ENCODE measurements around the gene TWSG1. TPM values are rescaled to one million over a fixed set of nuclear protein-coding genes. Genes with fewer than 3 reads are reported as not detected.

Gene TWSG1
- total and polyA plus RNA-seq, 4 experiments from 2014 or later = 4.1 to 6.0 (median 5.0) TPM

DNA sequence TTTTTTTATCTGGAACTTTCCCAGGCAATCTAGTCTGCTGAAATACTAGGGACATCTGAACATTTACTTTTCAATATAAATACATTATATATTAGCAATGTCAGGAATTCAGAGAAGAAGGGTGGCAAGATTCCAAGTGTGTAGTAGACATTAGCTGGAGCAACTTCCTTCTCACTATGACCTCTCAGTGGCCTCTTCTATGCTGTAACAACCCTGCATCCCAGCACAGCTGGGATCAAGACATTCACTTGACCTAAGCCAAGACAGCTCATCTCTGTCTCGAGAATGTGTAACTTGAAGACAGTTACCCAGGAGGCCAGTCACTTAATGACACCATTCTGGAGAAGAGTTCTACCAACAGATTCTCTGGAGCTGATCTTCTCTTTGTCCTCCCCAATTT is 79.0 kb downstream of the TWSG1 start:
- ChIA-PET POLR2A (ENCODE audit: partially characterized antibody) (no interaction called here), CTCF (ENCODE audit: partially characterized antibody) (no interaction called here)
- H3K27me3 Mint-ChIP-seq = peaks cover 4 to 11% of the 10 kb centered on the region in 2 donors
- H3K4me3 Mint-ChIP-seq = no peak overlapping the region
- Histone ChIP-seq H3K4me3 (ENCODE audit: low read length in 2 of 2) (no peak overlapping the region), H3K9me3 (ENCODE audit: control insufficient read depth in 1 of 2, low read length in 2 of 2) (no peaks in the 10 kb centered on the region), H3K4me1 (ENCODE audit: insufficient read depth, low read length) (no peaks in the 10 kb centered on the region), H3K27ac (ENCODE audit: low read depth, low read length) (no peak overlapping the region), H3K36me3 (ENCODE audit: insufficient read depth, low read length) (no peaks in the 10 kb centered on the region), H3K27me3 (ENCODE audit: insufficient read depth, low read length) (no peaks in the 10 kb centered on the region)
- H3K27ac Mint-ChIP-seq = no peak overlapping the region
- intact Hi-C loops (cut with micrococcal nuclease) = no loop called here
- no peak for DNase-seq
- no peaks in the 10 kb centered on the region for H3K9me3 Mint-ChIP-seq
- no peaks in the 10 kb centered on the region for H3K4me1 Mint-ChIP-seq
- no peaks in the 10 kb centered on the region for H3K36me3 Mint-ChIP-seq

DNA sequence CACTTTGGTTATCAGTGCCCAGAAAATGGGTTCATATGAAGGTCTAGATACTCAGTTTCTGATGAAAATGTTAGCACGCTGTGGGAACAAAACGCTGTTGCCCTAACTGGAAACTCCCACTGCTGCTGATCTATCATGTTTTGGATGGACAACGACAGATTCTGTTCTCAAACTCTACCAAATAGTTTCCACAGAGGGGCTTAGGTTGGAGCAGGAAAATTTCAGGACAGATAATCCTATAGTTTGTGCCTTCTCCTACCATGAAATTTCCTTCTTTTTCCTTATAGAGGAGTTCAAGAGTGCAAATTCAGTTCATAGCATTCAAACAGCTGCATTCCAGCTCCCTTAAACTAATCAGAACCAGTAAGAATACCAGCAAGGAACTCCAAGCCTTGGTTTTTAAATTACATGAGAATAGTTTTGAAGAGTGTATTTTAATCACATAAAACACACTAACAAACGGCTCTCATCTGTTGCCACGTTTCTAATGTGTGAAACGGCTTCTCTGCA is 82.0 kb downstream of the TWSG1 start:
- Histone ChIP-seq H3K9me3 (ENCODE audit: control insufficient read depth in 1 of 2, low read length in 2 of 2) (no peaks in the 10 kb centered on the region), H3K4me1 (ENCODE audit: insufficient read depth, low read length) (no peaks in the 10 kb centered on the region), H3K4me3 (ENCODE audit: low read length in 2 of 2) (no peak overlapping the region), H3K36me3 (ENCODE audit: insufficient read depth, low read length) (no peaks in the 10 kb centered on the region), H3K27me3 (ENCODE audit: insufficient read depth, low read length) (no peaks in the 10 kb centered on the region), H3K27ac (ENCODE audit: low read depth, low read length) (no peak overlapping the region)
- intact Hi-C loops (cut with micrococcal nuclease) = no loop called here
- POLR2A ChIA-PET (ENCODE audit: partially characterized antibody) = interaction anchor here (0.6 kb wide), 1 partner anchor 855 kb away, joined by 3 read pairs; no protein-coding TSS in a partner anchor
- Mint-ChIP-seq H3K27me3 (peaks cover 1 to 2% of the 10 kb centered on the region in 2 donors), H3K4me3 (no peak overlapping the region), H3K36me3 (no peaks in the 10 kb centered on the region), H3K4me1 (no peaks in the 10 kb centered on the region), H3K9me3 (no peaks in the 10 kb centered on the region), H3K27ac (no peak overlapping the region)
- CTCF ChIA-PET (ENCODE audit: partially characterized antibody) = interaction anchor here (1.5 kb wide), 1 partner anchor 23 kb away, joined by 3 read pairs; no protein-coding TSS in a partner anchor
- no peak for DNase-seq

DNA sequence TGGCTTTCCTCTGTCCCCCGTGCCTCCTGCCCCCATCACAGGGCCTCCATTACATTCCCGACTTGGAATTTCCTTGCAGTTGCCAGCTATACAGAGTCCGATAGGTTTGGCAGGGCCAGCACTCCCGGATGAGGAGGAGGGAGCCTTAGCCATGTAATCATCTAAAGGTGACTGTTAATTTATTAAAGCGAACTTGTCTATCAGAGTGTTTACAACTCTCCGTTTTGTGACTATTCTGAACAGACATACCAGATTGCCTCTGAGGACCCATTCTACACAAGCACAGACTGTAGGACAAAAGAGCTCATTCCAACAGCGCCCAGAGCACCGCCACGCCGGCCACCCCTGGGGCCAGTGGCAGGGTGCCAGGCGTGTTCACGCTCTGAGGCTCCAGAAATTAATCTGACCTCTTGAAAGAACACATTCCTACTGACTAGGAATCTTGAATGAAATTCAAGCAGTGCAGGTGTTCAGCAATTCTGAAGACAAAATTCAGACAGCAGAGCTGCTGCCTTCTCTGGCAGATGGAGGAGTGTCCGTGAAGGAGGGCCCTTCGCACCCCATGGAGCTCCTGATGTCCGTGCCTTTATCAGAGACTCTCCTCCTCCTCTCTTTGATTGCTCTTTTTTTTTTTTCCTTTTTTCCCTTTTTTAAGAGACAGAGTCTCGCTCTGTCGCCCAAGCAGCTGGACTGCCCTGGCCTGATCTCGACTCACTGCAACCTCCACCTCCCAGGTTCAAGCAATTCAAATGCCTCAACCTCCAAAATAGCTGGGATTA is 82.7 kb downstream of the TWSG1 start:
- Histone ChIP-seq H3K27ac (ENCODE audit: low read depth, low read length) (no peak overlapping the region), H3K36me3 (ENCODE audit: insufficient read depth, low read length) (no peaks in the 10 kb centered on the region), H3K4me3 (ENCODE audit: low read length in 2 of 2) (no peak overlapping the region), H3K27me3 (ENCODE audit: insufficient read depth, low read length) (no peaks in the 10 kb centered on the region), H3K4me1 (ENCODE audit: insufficient read depth, low read length) (no peaks in the 10 kb centered on the region), H3K9me3 (ENCODE audit: control insufficient read depth in 1 of 2, low read length in 2 of 2) (no peaks in the 10 kb centered on the region)
- Mint-ChIP-seq H3K9me3 (no peaks in the 10 kb centered on the region), H3K27me3 (peaks cover 1 to 2% of the 10 kb centered on the region in 2 donors), H3K4me3 (no peak overlapping the region), H3K27ac (no peak overlapping the region), H3K36me3 (no peaks in the 10 kb centered on the region), H3K4me1 (no peaks in the 10 kb centered on the region)
- intact Hi-C loops (cut with micrococcal nuclease) = no loop called here
- ChIA-PET CTCF (ENCODE audit: partially characterized antibody) (interaction anchor here (1.5 kb wide), 1 partner anchor 24 kb away, joined by 3 read pairs; no protein-coding TSS in a partner anchor), POLR2A (ENCODE audit: partially characterized antibody) (interaction anchor here (0.6 kb wide), 1 partner anchor 230 kb away, joined by 3 read pairs; no protein-coding TSS in a partner anchor)
- DNase-seq = no peak

DNA sequence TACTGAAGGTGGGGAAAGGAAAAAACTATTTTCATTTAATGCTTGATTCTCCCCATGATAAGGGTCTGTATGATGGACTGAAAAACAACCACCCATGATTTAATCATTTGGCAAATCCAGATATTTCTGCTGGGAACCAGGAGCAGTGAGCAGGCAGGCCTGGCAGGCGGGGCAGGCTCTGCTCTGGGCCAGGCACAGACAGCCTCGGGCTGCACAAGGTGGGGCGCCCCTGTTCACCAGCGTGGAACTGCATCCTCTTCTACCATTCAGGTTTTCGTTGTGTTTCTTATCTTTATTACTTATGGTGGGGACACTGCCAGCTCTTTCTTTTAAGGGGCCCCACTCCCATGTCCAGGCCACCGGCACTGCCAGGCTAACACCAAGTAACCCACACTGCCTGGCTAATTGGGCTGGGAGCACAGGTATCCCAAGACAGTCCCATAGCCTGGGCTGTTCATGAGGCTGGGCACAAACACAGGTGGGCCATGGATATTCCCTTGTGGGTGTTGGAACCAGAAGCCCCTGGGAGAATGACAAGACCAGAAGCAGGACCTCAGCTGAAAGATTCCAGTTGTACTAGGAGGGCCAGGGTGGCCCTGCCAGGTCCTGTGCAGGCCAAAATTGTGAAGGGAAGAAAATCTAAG is 83.6 kb downstream of the TWSG1 start:
- Mint-ChIP-seq H3K4me1 (no peaks in the 10 kb centered on the region), H3K27me3 (peaks cover 1 to 2% of the 10 kb centered on the region in 2 donors), H3K4me3 (no peak overlapping the region), H3K36me3 (no peaks in the 10 kb centered on the region), H3K9me3 (no peaks in the 10 kb centered on the region), H3K27ac (no peak overlapping the region)
- no peak overlapping the region for H3K27ac ChIP-seq (ENCODE audit: low read depth, low read length)
- H3K27me3 ChIP-seq (ENCODE audit: insufficient read depth, low read length) = no peaks in the 10 kb centered on the region
- ChIA-PET POLR2A (ENCODE audit: partially characterized antibody) (no interaction called here), CTCF (ENCODE audit: partially characterized antibody) (interaction anchor here (0.6 kb wide), 1 partner anchor 98 kb away, joined by 3 read pairs; no protein-coding TSS in a partner anchor)
- no peaks in the 10 kb centered on the region for H3K4me1 ChIP-seq (ENCODE audit: insufficient read depth, low read length)
- no peaks in the 10 kb centered on the region for H3K36me3 ChIP-seq (ENCODE audit: insufficient read depth, low read length)
- no peaks in the 10 kb centered on the region for H3K9me3 ChIP-seq (ENCODE audit: control insufficient read depth in 1 of 2, low read length in 2 of 2)
- no peak overlapping the region for H3K4me3 ChIP-seq (ENCODE audit: low read length in 2 of 2)
- DNase-seq = no peak
- intact Hi-C loops (cut with micrococcal nuclease) = no loop called here

DNA sequence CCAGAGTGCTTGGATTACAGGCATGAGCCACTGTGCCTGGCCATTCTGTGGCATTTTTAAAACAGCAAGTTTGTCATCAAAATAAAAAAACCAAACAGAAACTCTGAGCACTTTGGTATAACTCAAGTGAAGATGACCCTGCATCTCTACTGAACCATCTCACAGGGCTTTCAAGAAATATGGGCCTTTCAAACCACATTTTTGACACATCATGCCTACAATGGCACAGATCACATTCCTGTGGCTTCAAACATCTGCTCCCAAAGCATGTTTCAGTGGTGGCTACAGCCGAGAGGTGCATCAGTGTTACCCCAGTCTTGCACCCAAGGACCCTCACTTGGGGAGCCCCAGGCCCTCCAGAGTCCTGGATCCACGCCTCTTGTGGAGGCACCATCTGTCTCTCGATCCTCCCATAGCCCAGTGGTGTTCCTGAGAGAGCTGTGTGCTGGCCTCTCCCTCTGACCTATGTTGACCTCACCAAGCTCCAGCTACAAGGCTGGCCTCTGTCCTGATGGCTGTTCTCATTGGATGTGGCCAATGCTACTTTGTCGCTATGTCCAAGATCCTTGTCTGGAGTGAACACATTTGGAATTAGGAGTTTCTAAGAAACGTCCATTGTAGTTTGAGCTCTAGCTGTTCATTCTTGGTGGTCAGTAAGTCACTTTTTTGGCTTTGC is 85.5 kb downstream of the TWSG1 start:
- no peaks in the 10 kb centered on the region for H3K4me1 ChIP-seq (ENCODE audit: insufficient read depth, low read length)
- ChIA-PET POLR2A (ENCODE audit: partially characterized antibody) (no interaction called here), CTCF (ENCODE audit: partially characterized antibody) (no interaction called here)
- H3K4me1 Mint-ChIP-seq = no peaks in the 10 kb centered on the region
- peaks cover 0 to 1% of the 10 kb centered on the region in 2 donors for H3K27me3 Mint-ChIP-seq
- no peak for DNase-seq
- H3K27ac ChIP-seq (ENCODE audit: low read depth, low read length) = no peak overlapping the region
- no peak overlapping the region for H3K4me3 Mint-ChIP-seq
- H3K9me3 ChIP-seq (ENCODE audit: control insufficient read depth in 1 of 2, low read length in 2 of 2) = no peaks in the 10 kb centered on the region
- H3K4me3 ChIP-seq (ENCODE audit: low read length in 2 of 2) = no peak overlapping the region
- intact Hi-C loops (cut with micrococcal nuclease) = no loop called here
- H3K9me3 Mint-ChIP-seq = no peaks in the 10 kb centered on the region
- H3K36me3 Mint-ChIP-seq = no peaks in the 10 kb centered on the region
- H3K27me3 ChIP-seq (ENCODE audit: insufficient read depth, low read length) = no peaks in the 10 kb centered on the region
- no peak overlapping the region for H3K27ac Mint-ChIP-seq
- H3K36me3 ChIP-seq (ENCODE audit: insufficient read depth, low read length) = no peaks in the 10 kb centered on the region

DNA sequence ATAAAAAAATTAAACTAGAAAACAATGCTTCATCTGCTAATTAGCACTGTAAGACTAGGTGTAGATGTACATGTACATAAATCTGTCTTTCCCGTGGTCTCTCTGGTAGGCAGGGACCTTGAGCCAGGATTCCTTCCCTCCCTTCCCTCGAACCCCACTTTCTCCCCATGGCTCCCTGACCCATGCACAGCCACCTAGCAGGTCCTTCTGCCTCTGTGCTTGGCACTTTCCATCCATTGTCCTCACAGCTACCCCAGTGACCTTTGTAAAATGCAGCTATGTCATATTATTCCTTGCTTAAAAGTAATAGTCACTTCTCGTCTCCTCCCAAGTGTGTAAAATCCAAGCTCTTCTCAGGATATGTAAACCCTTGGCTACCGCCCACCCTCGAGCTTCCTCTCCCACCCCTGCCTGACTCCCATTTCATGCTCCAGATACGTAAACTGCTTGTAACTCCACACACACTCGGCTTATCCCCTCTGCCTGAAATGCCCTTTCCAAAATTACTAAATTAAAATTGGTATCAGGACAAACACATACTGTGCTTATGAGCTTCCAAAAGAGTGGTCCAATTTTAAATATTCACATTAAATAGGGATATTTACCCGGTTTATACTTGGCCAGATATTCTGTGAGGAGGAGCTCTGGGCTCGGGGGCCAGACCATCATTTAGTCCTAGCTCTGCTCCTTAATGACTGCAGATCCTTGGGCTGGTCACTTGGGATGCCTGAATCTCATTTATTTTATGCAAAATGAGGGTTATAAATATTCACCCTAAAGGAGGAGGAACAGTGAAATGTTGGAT is 86.7 kb downstream of the TWSG1 start:
- Histone ChIP-seq H3K27me3 (ENCODE audit: insufficient read depth, low read length) (no peaks in the 10 kb centered on the region), H3K4me3 (ENCODE audit: low read length in 2 of 2) (no peak overlapping the region), H3K27ac (ENCODE audit: low read depth, low read length) (no peak overlapping the region), H3K9me3 (ENCODE audit: control insufficient read depth in 1 of 2, low read length in 2 of 2) (no peaks in the 10 kb centered on the region), H3K4me1 (ENCODE audit: insufficient read depth, low read length) (no peaks in the 10 kb centered on the region), H3K36me3 (ENCODE audit: insufficient read depth, low read length) (no peaks in the 10 kb centered on the region)
- no peaks in the 10 kb centered on the region for H3K4me1 Mint-ChIP-seq
- intact Hi-C loops (cut with micrococcal nuclease) = no loop called here
- peaks cover 0 to 1% of the 10 kb centered on the region in 2 donors for H3K27me3 Mint-ChIP-seq
- no peaks in the 10 kb centered on the region for H3K36me3 Mint-ChIP-seq
- H3K27ac Mint-ChIP-seq = no peak overlapping the region
- ChIA-PET POLR2A (ENCODE audit: partially characterized antibody) (no interaction called here), CTCF (ENCODE audit: partially characterized antibody) (no interaction called here)
- no peaks in the 10 kb centered on the region for H3K9me3 Mint-ChIP-seq
- H3K4me3 Mint-ChIP-seq = no peak overlapping the region
- no peak for DNase-seq
